K562 (cell line): ENCODE measurements around the gene ZCCHC24.

Experiments used
- ARNT ChIP-seq, 2 experiments: fragments of 450-650 bp; IDR thresholded peaks; 2 replicates each; pipeline ENCODE4 v1.6.1; 2016; ENCODE audit warnings: mild to moderate bottlenecking in 1 of 2
- ATF7 ChIP-seq: fragments of 450-650 bp; IDR thresholded peaks from 2 replicates; pipeline ENCODE4 v1.7.1; 2014; ENCODE audit warnings: mild to moderate bottlenecking, moderate library complexity
- MEF2A ChIP-seq: IDR thresholded peaks from 2 replicates; pipeline ENCODE4 v1.6.1; 2011; ENCODE audit warnings: low read depth, mild to moderate bottlenecking, low read length, moderate library complexity; ENCODE audit not compliant: control insufficient read depth
- NCOR1 ChIP-seq: fragments of 450-650 bp; IDR thresholded peaks from 2 replicates; pipeline ENCODE4 v1.6.1; 2016; ENCODE audit warnings: mild to moderate bottlenecking, moderate library complexity
- NFE2 ChIP-seq: IDR thresholded peaks from 2 replicates; pipeline ENCODE4 v1.6.1; 2014; ENCODE audit warnings: antibody characterized with exemption, low read depth
- RCOR1 ChIP-seq, 2 experiments: IDR thresholded peaks; 2 replicates each; pipeline ENCODE4 v1.6.1; 2012; ENCODE audit warnings: low read depth in 2 of 2, low read length in 2 of 2, borderline replicate concordance in 1 of 2, improper control_type of control experiment in 1 of 2
- SAP30 ChIP-seq: fragments of 200-600 bp; sonication (generic); IDR thresholded peaks from 2 replicates; pipeline ENCODE4 v1.6.1; 2012; ENCODE audit warnings: borderline replicate concordance, low read depth, mild to moderate bottlenecking, moderate library complexity, low read length, control low read depth, inconsistent platforms; ENCODE audit not compliant: insufficient read depth, poor library complexity, severe bottlenecking
- SP2 ChIP-seq: IDR thresholded peaks from 2 replicates; pipeline ENCODE4 v1.6.1; 2011; ENCODE audit warnings: mild to moderate bottlenecking, low read depth, low read length, moderate library complexity; ENCODE audit not compliant: poor library complexity, severe bottlenecking; ENCODE audit errors: extremely low read depth
- TBP ChIP-seq: optimal IDR thresholded peaks from 2 replicates; pipeline ENCODE3; 2011; ENCODE audit warnings: low read depth, low read length, improper control_type of control experiment
- U2AF2 ChIP-seq: fragments of 200-400 bp; formaldehyde crosslinking; optimal IDR thresholded peaks from 2 replicates; pipeline ENCODE3; 2017; ENCODE audit warnings: low read depth, mild to moderate bottlenecking, low read length
- ZNF512 ChIP-seq: IDR thresholded peaks from 2 replicates; pipeline ENCODE4 v1.6.1; 2016; ENCODE audit warnings: missing genetic modification characterization, missing compliant biosample characterization
- ZZZ3 ChIP-seq: fragments of 450-650 bp; IDR thresholded peaks from 2 replicates; pipeline ENCODE4 v1.6.1; 2016; ENCODE audit warnings: antibody characterized with exemption, mild to moderate bottlenecking, moderate library complexity
- TF ChIP-seq, protein P1 (sequence below), 3 experiments: IDR thresholded peaks in 2 of 3; conservative IDR thresholded peaks in 1 of 3; 2 replicates each; pipeline ENCODE4 v1.5.1; 2011 to 2012; ENCODE audit warnings: low read length in 3 of 3, mild to moderate bottlenecking in 3 of 3, control low read depth in 2 of 3, improper control_type of control experiment in 1 of 3, inconsistent platforms in 1 of 3, low read depth in 1 of 3, mixed read lengths in 1 of 3, moderate library complexity in 1 of 3; ENCODE audit not compliant: insufficient read depth in 2 of 3

DNA sequence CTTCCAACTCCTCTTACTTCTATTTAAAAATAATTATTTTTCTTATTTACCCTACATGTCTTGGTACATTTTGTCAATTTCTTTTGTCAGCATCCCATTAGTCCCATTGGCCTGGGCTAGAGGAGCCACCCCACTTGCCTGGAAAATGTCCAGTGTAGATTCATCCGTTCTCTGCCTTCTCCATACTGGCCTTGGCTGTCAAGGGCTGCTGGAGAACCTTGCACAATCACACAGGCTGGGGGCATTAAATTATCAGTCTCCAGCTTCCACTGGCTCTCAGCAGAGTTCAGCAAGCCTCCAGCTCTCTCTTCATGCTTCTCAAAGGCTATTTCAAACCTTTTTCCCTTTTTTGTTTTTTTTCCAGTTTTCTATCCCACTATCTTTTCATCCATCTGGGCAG, 13.8 kb upstream of the ZCCHC24 start:
- TF ChIP-seq, protein P1, sequence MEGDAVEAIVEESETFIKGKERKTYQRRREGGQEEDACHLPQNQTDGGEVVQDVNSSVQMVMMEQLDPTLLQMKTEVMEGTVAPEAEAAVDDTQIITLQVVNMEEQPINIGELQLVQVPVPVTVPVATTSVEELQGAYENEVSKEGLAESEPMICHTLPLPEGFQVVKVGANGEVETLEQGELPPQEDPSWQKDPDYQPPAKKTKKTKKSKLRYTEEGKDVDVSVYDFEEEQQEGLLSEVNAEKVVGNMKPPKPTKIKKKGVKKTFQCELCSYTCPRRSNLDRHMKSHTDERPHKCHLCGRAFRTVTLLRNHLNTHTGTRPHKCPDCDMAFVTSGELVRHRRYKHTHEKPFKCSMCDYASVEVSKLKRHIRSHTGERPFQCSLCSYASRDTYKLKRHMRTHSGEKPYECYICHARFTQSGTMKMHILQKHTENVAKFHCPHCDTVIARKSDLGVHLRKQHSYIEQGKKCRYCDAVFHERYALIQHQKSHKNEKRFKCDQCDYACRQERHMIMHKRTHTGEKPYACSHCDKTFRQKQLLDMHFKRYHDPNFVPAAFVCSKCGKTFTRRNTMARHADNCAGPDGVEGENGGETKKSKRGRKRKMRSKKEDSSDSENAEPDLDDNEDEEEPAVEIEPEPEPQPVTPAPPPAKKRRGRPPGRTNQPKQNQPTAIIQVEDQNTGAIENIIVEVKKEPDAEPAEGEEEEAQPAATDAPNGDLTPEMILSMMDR (IDR thresholded peaks at IDR 0.05 in 2 of 3, conservative IDR thresholded peaks at IDR 0.05 in 1 of 3; ENCODE audit: insufficient read depth in 2 of 3, low read depth in 1 of 3, low read length in 3 of 3), result no peak
- TF ChIP-seq NCOR1 (no peak), U2AF2 (no peak), NFE2 (no peak), SAP30 (no peak), TBP (no peak), MEF2A (no peak), ATF7 (no peak), SP2 (no peak), ZZZ3 (no peak), RCOR1 (IDR thresholded peaks at IDR 0.05; ENCODE audit: borderline replicate concordance in 1 of 2, low read depth in 2 of 2, low read length in 2 of 2) (no peak), ZNF512 (tag) (no peak), ARNT (IDR thresholded peaks at IDR 0.05) (no peak)
